Neutrophil (primary cell): Measurements from ENCODE around the gene GABBR2.

Experiments
- H3K27ac ChIP-seq: fragments of 200-600 bp; sonication (generic); 2 replicates; pipeline ENCODE4 v1.5.1; 2016; ENCODE audit warnings: mild to moderate bottlenecking, moderate library complexity
- H3K27me3 ChIP-seq: fragments of 200-600 bp; sonication (generic); 2 replicates; pipeline ENCODE4 v1.6.0; 2016; ENCODE audit warnings: mild to moderate bottlenecking
- H3K36me3 ChIP-seq: fragments of 200-600 bp; sonication (generic); 2 replicates; pipeline ENCODE4 v1.5.1; 2017
- H3K4me1 ChIP-seq, 2 experiments: fragments of 200-600 bp in 1 of 2; sonication (generic) in 1 of 2; 1 replicate in 1 of 2; 2 replicates in 1 of 2; pipeline versions ENCODE4 v1.5.1 to v1.6.1; 2013 to 2016; ENCODE audit warnings: low read depth in 1 of 2, low read length in 1 of 2, mild to moderate bottlenecking in 1 of 2, moderate library complexity in 1 of 2; ENCODE audit not compliant: control insufficient read depth in 1 of 2, insufficient read depth in 1 of 2
- H3K4me3 ChIP-seq, 2 experiments: fragments of 200-600 bp in 1 of 2; sonication (generic) in 1 of 2; 1 replicate in 1 of 2; 2 replicates in 1 of 2; pipeline ENCODE4 v1.5.1; 2013 to 2016; ENCODE audit warnings: low read depth in 1 of 2, low read length in 1 of 2, mild to moderate bottlenecking in 1 of 2, moderate library complexity in 1 of 2
- H3K9me3 ChIP-seq: fragments of 200-600 bp; sonication (generic); 2 replicates; pipeline ENCODE4 v1.5.1; 2016
- CTCF ChIP-seq: fragments of 200-600 bp; sonication (generic); IDR thresholded peaks from 2 replicates; pipeline ENCODE4 v1.5.1; 2016; ENCODE audit warnings: antibody characterized with exemption

The GABBR2 gene

DNA sequence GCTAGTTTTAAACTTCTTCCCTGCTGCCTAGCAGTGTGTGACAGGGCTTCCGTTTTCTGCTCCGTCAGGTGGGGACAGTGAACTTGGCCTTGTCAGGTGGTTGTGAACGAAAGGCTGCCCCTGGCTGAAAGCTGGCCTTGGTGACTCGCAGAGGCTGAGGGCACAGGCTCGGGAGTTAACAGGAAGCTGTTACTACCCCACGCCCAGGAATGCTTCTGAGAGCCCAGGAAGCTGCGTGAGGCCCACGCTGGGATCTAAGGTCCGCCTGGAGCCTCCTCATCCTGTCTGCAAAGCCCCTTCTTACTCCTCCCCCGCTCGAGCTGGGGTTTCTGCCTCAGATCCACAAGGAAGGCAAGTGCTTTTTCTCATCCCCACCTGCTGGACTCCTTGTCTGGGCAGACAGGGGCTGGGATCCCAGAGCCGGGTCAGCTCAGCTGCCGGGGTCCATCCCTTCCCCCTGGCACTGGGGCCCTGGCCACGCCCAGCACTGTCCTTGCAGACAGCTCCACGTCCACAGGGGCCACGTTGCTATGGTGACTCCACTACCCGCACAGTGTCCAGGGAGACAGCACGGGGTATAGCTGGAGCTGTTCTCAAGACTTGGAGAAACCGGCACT lies 328.6 kb downstream of the GABBR2 start:
- Histone ChIP-seq H3K27ac (no peak overlapping the region), H3K9me3 (no peaks in the 10 kb centered on the region), H3K36me3 (no peaks in the 10 kb centered on the region), H3K27me3 (no peaks in the 10 kb centered on the region), H3K4me3 (no peak overlapping the region), H3K4me1 (no peaks in the 10 kb centered on the region)
- no peak for TF ChIP-seq CTCF

- Histone ChIP-seq H3K36me3 (no peaks in the 10 kb centered on the region), H3K9me3 (no peaks in the 10 kb centered on the region), H3K27me3 (no peaks in the 10 kb centered on the region), H3K4me1 (no peaks in the 10 kb centered on the region), H3K27ac (no peak overlapping the region), H3K4me3 (no peak overlapping the region)
- TF ChIP-seq CTCF = no peak
These were observed 329.2 kb downstream of the GABBR2 start for GRCh38 chr9:98379572-98379971.

DNA sequence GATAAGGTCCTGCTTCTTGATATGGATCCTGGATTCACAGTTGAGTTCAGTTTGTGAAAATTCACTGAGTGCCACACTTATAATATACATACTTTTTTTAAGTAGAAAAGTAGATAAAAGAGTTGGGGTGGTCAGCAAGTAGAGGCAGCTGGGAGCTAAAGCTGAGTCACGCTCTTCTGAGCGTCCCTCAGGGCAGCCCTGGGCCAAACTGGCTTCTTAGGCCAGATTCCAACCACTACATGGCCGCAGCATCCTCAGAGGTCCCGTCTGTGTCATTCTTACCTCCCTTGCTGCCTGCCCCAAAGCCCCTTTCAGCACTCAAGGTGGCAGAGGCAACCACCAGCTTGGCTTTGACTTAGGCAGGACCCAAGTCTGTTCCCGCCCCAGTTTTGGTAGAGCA lies 329.9 kb downstream of the GABBR2 start:
- Histone ChIP-seq H3K36me3 (no peaks in the 10 kb centered on the region), H3K27ac (no peak overlapping the region), H3K27me3 (no peaks in the 10 kb centered on the region), H3K4me1 (no peaks in the 10 kb centered on the region), H3K4me3 (no peak overlapping the region), H3K9me3 (no peaks in the 10 kb centered on the region)
- TF ChIP-seq CTCF = no peak

DNA sequence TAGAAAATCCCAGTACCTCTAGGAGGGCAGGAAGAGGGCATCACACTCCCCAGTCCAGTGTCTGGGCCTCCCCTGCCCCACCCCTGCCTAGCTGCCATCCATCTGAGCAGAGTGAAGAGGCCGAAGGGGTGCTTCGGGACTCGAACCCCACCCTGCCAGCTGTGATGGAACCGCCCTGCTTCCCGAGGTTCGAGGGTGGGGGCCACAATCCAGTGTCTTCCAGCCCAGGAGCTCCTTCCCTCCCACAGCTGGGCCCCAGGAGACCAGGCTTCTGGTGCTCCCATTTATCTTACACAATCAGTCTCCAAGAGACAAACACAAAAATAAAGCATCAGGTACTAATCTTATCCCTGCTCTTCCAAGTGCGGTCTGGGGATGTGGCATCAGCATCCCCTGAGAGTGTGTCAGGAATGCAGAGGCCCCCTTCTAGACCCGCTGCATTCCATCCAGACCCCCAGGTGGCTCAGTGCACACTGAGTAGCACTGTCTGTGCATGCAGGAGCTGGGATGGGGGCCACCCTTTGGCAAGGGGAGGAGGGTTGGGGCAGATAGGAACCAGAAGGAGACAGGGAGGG lies 330.4 kb downstream of the GABBR2 start:
- Histone ChIP-seq H3K27me3 (no peaks in the 10 kb centered on the region), H3K9me3 (no peaks in the 10 kb centered on the region)

DNA sequence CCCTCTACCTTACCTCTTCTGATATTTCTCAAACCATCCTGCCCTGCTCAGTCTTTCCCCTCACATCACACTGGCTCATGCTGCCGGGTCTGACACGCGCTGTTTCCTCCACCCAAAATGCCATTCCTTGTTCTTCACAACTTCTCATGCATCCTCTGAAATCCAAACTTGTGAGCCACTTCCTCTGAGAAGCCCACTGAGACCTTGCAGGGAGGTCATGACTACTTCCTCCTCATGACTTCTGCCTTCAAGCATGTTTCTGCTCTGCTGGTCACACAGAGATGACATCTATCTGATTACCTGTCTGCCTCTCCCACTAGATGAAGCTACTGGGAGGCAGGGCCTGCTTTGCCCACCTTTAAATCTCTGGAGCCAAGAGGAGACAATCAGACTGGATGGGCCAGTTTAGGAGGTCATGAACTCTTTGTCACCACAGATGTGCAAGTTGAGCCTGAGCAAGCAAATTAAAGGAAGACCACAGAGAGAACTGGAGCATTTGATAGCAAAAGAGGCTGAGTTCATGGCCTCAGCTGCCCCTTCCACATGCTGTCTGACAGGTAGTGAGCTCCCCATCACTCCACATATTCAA lies 333.5 kb downstream of the GABBR2 start:
- no peaks in the 10 kb centered on the region for H3K36me3 ChIP-seq
- H3K9me3 ChIP-seq = no peaks in the 10 kb centered on the region
- H3K27ac ChIP-seq = no peak overlapping the region
- no peak for TF ChIP-seq CTCF
- no peak overlapping the region for H3K4me3 ChIP-seq
- no peaks in the 10 kb centered on the region for H3K4me1 ChIP-seq
- H3K27me3 ChIP-seq = no peaks in the 10 kb centered on the region

More for the DNA sequence above, 330.4 kb downstream of the GABBR2 start:
- H3K36me3 ChIP-seq = no peaks in the 10 kb centered on the region
- no peak overlapping the region for H3K4me3 ChIP-seq
- H3K27ac ChIP-seq = no peak overlapping the region
- no peak for TF ChIP-seq CTCF
- H3K4me1 ChIP-seq = no peaks in the 10 kb centered on the region
